ENCODE results near the gene CCDC107. TPM values are rescaled to one million over a fixed set of nuclear protein-coding genes. Genes with fewer than 3 reads are reported as not detected.

CCDC107 gene
- total and polyA plus RNA-seq, 2 of the 13 experiments (the other 11 are each of a cell fraction or from before 2014, with no cell fraction given): 7.1 to 15.2 TPM

Small RNA genes within 50 kb of the gene (microRNA-seq; reads per million reads assigned to microRNA genes)
- gene MIR6852: not detected

Small RNA genes within 50 kb of the gene (small RNA-seq; reads per million reads assigned to genes)
- gene RMRP (ENCODE audit: insufficient read depth in 2 of 3, insufficient read length in 3 of 3, low read depth in 2 of 3, low replicate concordance in 1 of 3) (0 reads per million in 3 experiments), gene RN7SL22P (ENCODE audit: insufficient read depth in 2 of 3, insufficient read length in 3 of 3, low read depth in 2 of 3, low replicate concordance in 1 of 3) (0 reads per million in 3 experiments)

Other genes starting within 250 kb of the CCDC107 start
- gene RUSC2, start 168.2 kb upstream of the CCDC107 start, total RNA-seq (2016; rRNA removed; fragmentation: Illumina TruSeq; extraction: Trizol): 2.3 and 3.3 TPM in 2 replicates
- gene RUSC2, start 168.2 kb upstream of the CCDC107 start, polyA plus RNA-seq (2011; rRNA removed): 2.8 and 3.7 TPM in 2 replicates
- 3.1 and 7.3 TPM in 2 replicates for gene TESK1, start 53.0 kb upstream of the CCDC107 start, total RNA-seq (2016; rRNA removed; fragmentation: Illumina TruSeq; extraction: Trizol)
- 13.6 and 17.7 TPM in 2 replicates for gene TESK1, start 53.0 kb upstream of the CCDC107 start, polyA plus RNA-seq (2011; rRNA removed)
- 0.18 TPM in 1 of 2 replicates, not detected in the other for gene CD72, start 39.9 kb upstream of the CCDC107 start, total RNA-seq (2016; rRNA removed; fragmentation: Illumina TruSeq; extraction: Trizol)
- gene CD72, start 39.9 kb upstream of the CCDC107 start, polyA plus RNA-seq (2011; rRNA removed): 0.82 and 1.1 TPM in 2 replicates
- gene SIT1, start 7.4 kb upstream of the CCDC107 start, total RNA-seq (2016; rRNA removed; fragmentation: Illumina TruSeq; extraction: Trizol): 0.09 and 0.24 TPM in 2 replicates
- gene SIT1, start 7.4 kb upstream of the CCDC107 start, polyA plus RNA-seq (2011; rRNA removed): 5.0 and 6.7 TPM in 2 replicates
- 1,047 and 4,025 TPM in 2 replicates for gene RMRP, start 273 bp upstream of the CCDC107 start, total RNA-seq (2016; rRNA removed; fragmentation: Illumina TruSeq; extraction: Trizol)
- gene RMRP, start 273 bp upstream of the CCDC107 start, polyA plus RNA-seq (2011; rRNA removed): 36.7 and 51.4 TPM in 2 replicates
- gene ARHGEF39, start 6.9 kb downstream of the CCDC107 start, total RNA-seq (2016; rRNA removed; fragmentation: Illumina TruSeq; extraction: Trizol): 10.4 and 11.2 TPM in 2 replicates
- gene ARHGEF39, start 6.9 kb downstream of the CCDC107 start, polyA plus RNA-seq (2011; rRNA removed): 8.0 and 12.3 TPM in 2 replicates
- 0.13 TPM in 1 of 2 replicates, not detected in the other for gene CA9, start 15.6 kb downstream of the CCDC107 start, total RNA-seq (2016; rRNA removed; fragmentation: Illumina TruSeq; extraction: Trizol)
- gene CA9, start 15.6 kb downstream of the CCDC107 start, polyA plus RNA-seq (2011; rRNA removed): 118 and 152 TPM in 2 replicates
- gene TPM2, start 31.6 kb downstream of the CCDC107 start, total RNA-seq (2016; rRNA removed; fragmentation: Illumina TruSeq; extraction: Trizol): 0.20 and 3.1 TPM in 2 replicates
- gene TPM2, start 31.6 kb downstream of the CCDC107 start, polyA plus RNA-seq (2011; rRNA removed): 10.7 and 11.4 TPM in 2 replicates
- 51.8 and 53.7 TPM in 2 replicates for gene TLN1, start 73.9 kb downstream of the CCDC107 start, total RNA-seq (2016; rRNA removed; fragmentation: Illumina TruSeq; extraction: Trizol)
- 35.2 and 52.6 TPM in 2 replicates for gene TLN1, start 73.9 kb downstream of the CCDC107 start, polyA plus RNA-seq (2011; rRNA removed)
- 32.2 and 34.2 TPM in 2 replicates for gene CREB3, start 74.4 kb downstream of the CCDC107 start, total RNA-seq (2016; rRNA removed; fragmentation: Illumina TruSeq; extraction: Trizol)
- gene CREB3, start 74.4 kb downstream of the CCDC107 start, polyA plus RNA-seq (2011; rRNA removed): 11.1 and 13.5 TPM in 2 replicates
- gene GBA2, start 90.9 kb downstream of the CCDC107 start, total RNA-seq (2016; rRNA removed; fragmentation: Illumina TruSeq; extraction: Trizol): 24.4 and 37.5 TPM in 2 replicates
- 86.1 and 96.9 TPM in 2 replicates for gene GBA2, start 90.9 kb downstream of the CCDC107 start, polyA plus RNA-seq (2011; rRNA removed)
- 12.6 and 12.7 TPM in 2 replicates for gene RGP1, start 91.0 kb downstream of the CCDC107 start, total RNA-seq (2016; rRNA removed; fragmentation: Illumina TruSeq; extraction: Trizol)
- gene RGP1, start 91.0 kb downstream of the CCDC107 start, polyA plus RNA-seq (2011; rRNA removed): 18.7 and 21.0 TPM in 2 replicates
- 0.24 and 0.49 TPM in 2 replicates for gene MSMP, start 96.0 kb downstream of the CCDC107 start, total RNA-seq (2016; rRNA removed; fragmentation: Illumina TruSeq; extraction: Trizol)
- gene MSMP, start 96.0 kb downstream of the CCDC107 start, polyA plus RNA-seq (2011; rRNA removed): 0.34 and 0.46 TPM in 2 replicates
- gene NPR2, start 133.3 kb downstream of the CCDC107 start, total RNA-seq (2016; rRNA removed; fragmentation: Illumina TruSeq; extraction: Trizol): 4.6 and 7.4 TPM in 2 replicates
- 9.3 and 9.4 TPM in 2 replicates for gene NPR2, start 133.3 kb downstream of the CCDC107 start, polyA plus RNA-seq (2011; rRNA removed)
- 0.27 TPM in 1 of 2 replicates, not detected in the other for gene SPAG8, start 154.0 kb downstream of the CCDC107 start, total RNA-seq (2016; rRNA removed; fragmentation: Illumina TruSeq; extraction: Trizol)
- gene SPAG8, start 154.0 kb downstream of the CCDC107 start, polyA plus RNA-seq (2011; rRNA removed): 0.18 and 0.22 TPM in 2 replicates
- 51.4 and 56.2 TPM in 2 replicates for gene HINT2, start 156.8 kb downstream of the CCDC107 start, total RNA-seq (2016; rRNA removed; fragmentation: Illumina TruSeq; extraction: Trizol)
- gene HINT2, start 156.8 kb downstream of the CCDC107 start, polyA plus RNA-seq (2011; rRNA removed): 37.9 and 41.5 TPM in 2 replicates
- not detected in 2 replicates for gene FAM221B, start 170.4 kb downstream of the CCDC107 start, total RNA-seq (2016; rRNA removed; fragmentation: Illumina TruSeq; extraction: Trizol)
- gene FAM221B, start 170.4 kb downstream of the CCDC107 start, polyA plus RNA-seq (2011; rRNA removed): not detected in 2 replicates
- 1.5 and 2.1 TPM in 2 replicates for gene TMEM8B, start 170.9 kb downstream of the CCDC107 start, total RNA-seq (2016; rRNA removed; fragmentation: Illumina TruSeq; extraction: Trizol)
- 2.7 and 3.9 TPM in 2 replicates for gene TMEM8B, start 170.9 kb downstream of the CCDC107 start, polyA plus RNA-seq (2011; rRNA removed)
- gene OR13J1, start 212.1 kb downstream of the CCDC107 start, total RNA-seq (2016; rRNA removed; fragmentation: Illumina TruSeq; extraction: Trizol): not detected in 2 replicates
- not detected in 2 replicates for gene OR13J1, start 212.1 kb downstream of the CCDC107 start, polyA plus RNA-seq (2011; rRNA removed)
- not detected in 2 replicates for gene HRCT1, start 247.9 kb downstream of the CCDC107 start, total RNA-seq (2016; rRNA removed; fragmentation: Illumina TruSeq; extraction: Trizol)
- gene HRCT1, start 247.9 kb downstream of the CCDC107 start, polyA plus RNA-seq (2011; rRNA removed): 0.13 and 0.44 TPM in 2 replicates